Ectodermal cell (in vitro differentiated cells): ENCODE measurements around the gene TMEM181.
"Not testable (repeated sequence)": the region's sequence is repeated elsewhere in the genome, so short reads cannot be mapped to it uniquely, and the experiment has no call there.

Experiments used
- H3K27ac ChIP-seq: 2 replicates; pipeline ENCODE4 v1.7.0; 2013; ENCODE audit warnings: mild to moderate bottlenecking, low read depth, low read length; ENCODE audit not compliant: insufficient read depth, poor library complexity, severe bottlenecking
- H3K27me3 ChIP-seq: 2 replicates; pipeline ENCODE4 v1.7.0; 2013; ENCODE audit warnings: mild to moderate bottlenecking, low read length; ENCODE audit not compliant: insufficient read depth, control insufficient read depth, poor library complexity, severe bottlenecking
- H3K36me3 ChIP-seq: one replicate; pipeline ENCODE4 v1.7.0; 2013; ENCODE audit warnings: low read length; ENCODE audit not compliant: control insufficient read depth, insufficient read depth
- H3K4me1 ChIP-seq: one replicate; pipeline ENCODE4 v1.7.0; 2013; ENCODE audit warnings: low read length; ENCODE audit not compliant: control insufficient read depth, insufficient read depth
- H3K4me3 ChIP-seq: 2 replicates; pipeline ENCODE4 v1.7.0; 2013; ENCODE audit warnings: low read depth, low read length, control low read depth; ENCODE audit not compliant: insufficient read depth
- H3K9me3 ChIP-seq: 2 replicates; pipeline ENCODE4 v1.7.0; 2013; ENCODE audit warnings: mild to moderate bottlenecking, low read length, moderate library complexity; ENCODE audit not compliant: control insufficient read depth
- WGBS, 2 experiments: methylation state at CpG; one replicate each; pipeline ENCODE4 v1.1.7; 2013; ENCODE audit warnings: missing lambda C conversion rate in 2 of 2; 5-methylcytosine and 5-hydroxymethylcytosine counted together

TMEM181 gene

DNA sequence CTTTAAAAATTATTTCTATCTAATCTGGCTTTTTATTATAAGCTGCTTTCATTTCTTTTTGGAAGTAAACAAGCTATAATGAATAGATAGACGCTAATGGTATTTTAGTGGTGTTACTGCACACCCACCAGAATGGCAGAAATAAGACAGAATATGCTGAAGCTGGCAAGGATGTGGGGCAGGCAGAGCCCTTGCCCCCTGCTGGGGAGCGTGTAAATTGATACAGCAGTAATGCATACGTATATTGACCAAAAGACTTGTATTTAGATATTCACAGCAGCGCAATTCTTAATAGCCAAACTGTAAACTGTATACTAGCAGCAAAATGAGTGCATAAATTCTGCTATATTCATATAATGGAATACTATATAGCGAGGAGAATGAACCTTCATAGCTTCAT, 35.3 kb downstream of the TMEM181 start:
- Histone ChIP-seq H3K36me3 (peaks cover 21% of the 10 kb centered on the region), H3K27me3 (no peaks in the 10 kb centered on the region)

DNA sequence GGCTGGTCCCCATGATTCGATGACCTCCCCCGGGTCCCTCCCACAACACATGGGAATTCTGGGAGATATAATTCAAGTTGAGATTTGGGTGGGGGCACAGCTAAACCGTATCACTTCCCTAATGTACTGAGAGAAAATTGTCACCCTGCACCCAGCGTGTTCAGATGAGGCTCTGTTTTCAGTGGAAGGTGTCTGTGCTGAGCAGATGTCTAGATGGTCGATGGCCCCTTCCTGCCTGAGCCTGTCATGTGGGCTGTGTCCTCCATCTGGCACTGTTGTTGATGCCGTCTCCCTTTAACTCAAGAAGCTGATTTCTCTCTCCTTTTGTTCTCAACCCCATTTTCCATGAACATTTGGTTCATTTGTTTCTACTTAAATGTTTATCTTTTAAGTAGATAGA, 37.0 kb downstream of the TMEM181 start:
- H3K27ac ChIP-seq: no peak overlapping the region
- 92 to 97% methylated on average over 6 of the region's 6 CpGs for WGBS, 2 experiments
- no peaks in the 10 kb centered on the region for H3K9me3 ChIP-seq
- H3K27me3 ChIP-seq: no peaks in the 10 kb centered on the region
- H3K4me1 ChIP-seq: no peaks in the 10 kb centered on the region
- no peak overlapping the region for H3K4me3 ChIP-seq
- peaks cover 13% of the 10 kb centered on the region for H3K36me3 ChIP-seq

More for the DNA sequence above, 35.3 kb downstream of the TMEM181 start:
- no peak overlapping the region for H3K4me3 ChIP-seq
- WGBS, 2 experiments: 98% methylated on average over 4 to 5 of the region's 5 CpGs
- H3K27ac ChIP-seq: no peak overlapping the region
- H3K4me1 ChIP-seq: no peaks in the 10 kb centered on the region
- H3K9me3 ChIP-seq: no peaks in the 10 kb centered on the region

DNA sequence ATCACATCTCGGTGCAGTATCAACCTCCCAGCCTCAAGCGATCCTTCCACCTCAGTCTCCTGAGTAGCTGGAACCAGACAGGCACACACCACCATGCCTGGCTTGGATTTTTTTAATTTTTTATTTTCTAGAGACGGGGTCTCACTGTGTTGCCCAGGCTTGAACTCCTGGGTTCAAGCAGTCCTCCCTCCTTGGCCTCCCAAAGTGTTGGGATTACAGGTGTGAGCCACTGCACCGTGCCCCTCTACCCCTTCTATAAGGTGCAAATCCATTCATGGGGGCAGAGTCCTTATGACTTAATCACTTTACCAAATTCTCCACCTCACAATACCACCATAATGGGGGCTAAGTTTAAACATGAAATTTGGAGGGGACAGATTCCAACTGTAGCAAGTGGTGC, 37.7 kb downstream of the TMEM181 start:
- no peak overlapping the region for H3K27ac ChIP-seq
- no peaks in the 10 kb centered on the region for H3K9me3 ChIP-seq
- peaks cover 10% of the 10 kb centered on the region for H3K36me3 ChIP-seq
- WGBS, 2 experiments: 92 to 97% methylated on average over 4 of the region's 4 CpGs
- no peaks in the 10 kb centered on the region for H3K4me1 ChIP-seq
- H3K27me3 ChIP-seq: no peaks in the 10 kb centered on the region
- no peak overlapping the region for H3K4me3 ChIP-seq

DNA sequence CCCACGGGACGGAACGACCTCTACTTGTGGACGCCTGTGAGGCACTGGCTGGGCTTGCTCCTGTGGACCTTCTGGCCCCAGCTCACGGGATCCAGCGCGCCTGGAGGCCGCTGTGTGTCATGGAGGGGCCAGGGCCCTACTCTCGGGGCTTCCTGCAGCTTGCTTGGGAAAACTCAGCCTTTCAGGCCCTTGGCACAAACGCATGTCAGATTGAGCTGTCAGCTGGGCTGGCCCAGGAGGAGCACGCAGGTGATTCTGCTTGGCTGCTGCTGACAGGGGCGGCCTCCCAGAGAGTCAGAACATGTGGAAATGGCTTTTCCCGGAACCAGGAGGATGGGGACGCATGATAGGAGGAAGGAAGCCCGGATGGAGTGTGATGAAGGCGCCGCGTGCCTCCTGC, 39.7 kb downstream of the TMEM181 start:
- Histone ChIP-seq H3K27me3 (no peaks in the 10 kb centered on the region), H3K4me3 (no peak overlapping the region), H3K4me1 (no peaks in the 10 kb centered on the region), H3K36me3 (peaks cover 10% of the 10 kb centered on the region), H3K27ac (no peak overlapping the region), H3K9me3 (no peaks in the 10 kb centered on the region)
- WGBS, 2 experiments: 94% methylated on average over 18 of the region's 18 CpGs

DNA sequence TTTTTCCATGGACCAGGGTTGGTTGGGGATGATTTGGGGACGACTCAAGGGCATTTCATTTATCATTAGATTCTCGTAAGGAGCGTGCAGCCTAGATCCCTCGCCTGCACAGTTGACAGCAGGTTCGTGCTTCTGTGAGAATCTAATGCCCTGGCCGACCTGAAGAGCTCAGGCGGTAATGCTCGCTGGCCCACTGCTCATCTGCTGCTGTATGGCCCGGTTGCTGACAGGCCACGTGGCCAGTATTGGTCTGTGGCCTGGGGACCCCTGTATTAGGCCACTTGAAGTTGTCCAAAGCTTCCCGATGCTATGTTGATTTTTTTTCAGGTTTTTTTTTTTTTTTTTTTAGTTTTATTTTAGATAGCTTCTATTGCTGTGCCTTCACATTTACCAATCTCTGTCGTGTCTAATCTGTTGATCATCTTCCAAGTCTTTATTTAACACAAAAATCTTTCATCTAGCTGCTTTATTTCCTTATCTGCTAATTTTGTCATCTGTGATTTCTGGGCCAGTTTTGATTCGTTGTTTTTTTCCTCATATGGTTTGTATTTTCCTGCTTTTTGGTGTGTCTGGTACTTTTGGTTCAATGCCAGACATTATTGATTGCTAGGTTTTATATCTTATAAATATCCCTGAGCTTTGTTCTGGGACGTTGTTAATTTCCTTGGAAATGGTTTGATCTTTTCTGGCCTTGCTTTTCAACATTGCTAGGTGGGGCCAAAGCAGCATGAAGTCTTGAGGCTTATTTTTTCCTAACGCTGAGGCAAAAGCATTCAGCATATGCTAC, 43.6 kb downstream of the TMEM181 start:
- H3K36me3 ChIP-seq: peaks cover 22% of the 10 kb centered on the region
- H3K9me3 ChIP-seq: no peaks in the 10 kb centered on the region
- H3K27ac ChIP-seq: no peak overlapping the region
- no peaks in the 10 kb centered on the region for H3K4me1 ChIP-seq
- WGBS, 2 experiments: 93 to 94% methylated on average over 15 of the region's 15 CpGs
- H3K27me3 ChIP-seq: no peaks in the 10 kb centered on the region
- no peak overlapping the region for H3K4me3 ChIP-seq

DNA sequence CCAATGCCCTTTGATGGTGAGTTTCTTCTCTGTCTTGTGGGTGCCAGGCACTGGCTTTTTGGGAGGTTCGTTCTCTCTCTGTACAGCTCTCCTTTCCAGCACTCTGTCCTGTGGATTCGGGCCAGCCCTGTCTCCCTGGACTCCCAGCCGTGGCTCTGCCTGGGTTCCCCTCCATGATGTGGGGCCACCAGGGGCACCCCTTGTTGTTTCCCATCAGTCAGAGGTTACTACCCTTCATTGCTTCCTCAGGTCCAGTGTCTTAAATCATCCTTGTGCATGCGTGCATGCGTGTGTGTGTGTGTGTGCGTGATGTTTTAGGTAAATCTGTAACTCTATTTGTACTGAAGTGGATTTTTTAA, 44.1 kb downstream of the TMEM181 start:
- Histone ChIP-seq H3K9me3 (no peaks in the 10 kb centered on the region), H3K27me3 (no peaks in the 10 kb centered on the region), H3K27ac (no peak overlapping the region), H3K4me3 (no peak overlapping the region), H3K36me3 (peaks cover 22% of the 10 kb centered on the region), H3K4me1 (no peaks in the 10 kb centered on the region)
- 93 to 94% methylated on average over 6 of the region's 6 CpGs for WGBS, 2 experiments

DNA sequence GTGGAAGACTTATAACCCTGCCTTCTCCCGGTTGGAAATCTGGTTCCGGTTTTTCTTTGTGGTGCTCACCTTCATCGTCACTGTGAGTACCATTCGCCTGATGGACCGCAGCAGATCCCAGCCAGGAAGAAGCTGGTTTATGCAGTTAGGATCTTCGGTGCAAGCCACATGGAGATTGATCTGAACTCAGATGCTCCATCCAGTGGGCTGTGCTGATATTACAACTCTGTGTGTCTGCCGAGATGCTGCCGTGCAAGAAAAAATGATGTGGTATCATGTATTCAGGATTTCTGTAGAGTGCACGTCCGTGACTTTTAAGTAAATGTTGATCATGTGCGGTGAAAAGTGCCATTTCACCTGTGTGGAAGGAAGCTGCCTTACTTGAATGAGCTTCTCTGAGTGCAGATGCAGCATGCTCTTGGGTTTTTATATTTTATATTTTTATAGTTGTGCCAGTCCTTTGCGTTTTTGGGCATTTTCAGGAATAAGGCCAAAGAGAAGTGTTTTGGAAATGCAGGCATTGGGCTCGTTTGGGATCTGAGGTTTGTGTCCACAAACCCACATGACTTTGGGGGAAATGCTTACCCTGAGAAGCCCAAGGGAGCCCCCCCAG, 45.5 kb downstream of the TMEM181 start:
- 73 to 77% methylated on average over 13 of the region's 13 CpGs for WGBS, 2 experiments
- H3K36me3 ChIP-seq: peaks cover 22% of the 10 kb centered on the region
- no peak overlapping the region for H3K27ac ChIP-seq
- no peaks in the 10 kb centered on the region for H3K27me3 ChIP-seq
- no peaks in the 10 kb centered on the region for H3K9me3 ChIP-seq
- no peak overlapping the region for H3K4me3 ChIP-seq
- no peaks in the 10 kb centered on the region for H3K4me1 ChIP-seq

DNA sequence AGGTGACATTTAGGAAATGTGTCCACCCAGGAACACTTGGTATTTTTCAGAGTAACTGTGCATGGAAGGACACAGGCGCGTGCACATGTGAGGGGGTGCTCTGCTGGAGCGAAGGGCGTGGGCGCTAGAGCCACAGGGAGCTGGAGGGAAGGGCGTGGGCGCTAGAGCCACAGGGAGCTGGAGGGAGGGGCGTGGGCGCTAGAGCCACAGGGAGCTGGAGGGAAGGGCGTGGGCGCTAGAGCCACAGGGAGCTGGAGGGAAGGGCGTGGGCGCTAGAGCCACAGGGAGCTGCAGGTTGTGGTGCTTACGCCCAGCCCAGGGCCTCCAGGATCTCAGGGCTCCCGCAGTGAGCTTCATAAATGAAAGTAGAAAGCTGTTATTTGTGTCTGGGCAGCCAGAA, 46.1 kb downstream of the TMEM181 start:
- H3K9me3 ChIP-seq: not testable (repeated sequence)

DNA sequence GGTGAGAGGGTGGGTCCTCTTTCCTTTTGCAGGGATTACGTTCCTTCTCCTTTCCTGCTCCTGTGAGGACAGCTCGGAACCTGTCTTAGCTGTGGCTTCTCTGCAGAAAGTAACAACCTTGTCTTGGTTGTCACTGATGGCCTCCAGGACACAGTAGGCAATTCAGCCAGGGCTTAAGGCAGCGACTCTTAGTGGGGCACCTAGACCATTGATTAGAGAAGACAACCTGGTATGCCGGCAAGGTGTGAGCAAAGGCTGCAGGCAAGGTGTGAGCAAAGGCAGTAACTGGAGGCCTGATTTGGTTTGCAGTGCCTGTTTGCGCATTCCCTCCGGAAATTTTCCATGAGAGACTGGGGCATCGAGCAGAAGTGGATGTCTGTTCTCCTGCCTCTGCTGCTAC, 47.0 kb downstream of the TMEM181 start:
- no peaks in the 10 kb centered on the region for H3K9me3 ChIP-seq
- peaks cover 10% of the 10 kb centered on the region for H3K4me1 ChIP-seq
- WGBS, 2 experiments: 89 to 90% methylated on average over 7 of the region's 7 CpGs
- H3K27ac ChIP-seq: no peak overlapping the region
- peaks cover 22% of the 10 kb centered on the region for H3K36me3 ChIP-seq
- no peak overlapping the region for H3K4me3 ChIP-seq
- no peaks in the 10 kb centered on the region for H3K27me3 ChIP-seq

More for the DNA sequence above, 46.1 kb downstream of the TMEM181 start:
- not testable (repeated sequence) for H3K27me3 ChIP-seq, H3K27ac ChIP-seq, H3K4me3 ChIP-seq, H3K4me1 ChIP-seq
- 96 to 97% methylated on average over 15 of the region's 15 CpGs for WGBS, 2 experiments
- peaks cover 22% of the 10 kb centered on the region for H3K36me3 ChIP-seq

DNA sequence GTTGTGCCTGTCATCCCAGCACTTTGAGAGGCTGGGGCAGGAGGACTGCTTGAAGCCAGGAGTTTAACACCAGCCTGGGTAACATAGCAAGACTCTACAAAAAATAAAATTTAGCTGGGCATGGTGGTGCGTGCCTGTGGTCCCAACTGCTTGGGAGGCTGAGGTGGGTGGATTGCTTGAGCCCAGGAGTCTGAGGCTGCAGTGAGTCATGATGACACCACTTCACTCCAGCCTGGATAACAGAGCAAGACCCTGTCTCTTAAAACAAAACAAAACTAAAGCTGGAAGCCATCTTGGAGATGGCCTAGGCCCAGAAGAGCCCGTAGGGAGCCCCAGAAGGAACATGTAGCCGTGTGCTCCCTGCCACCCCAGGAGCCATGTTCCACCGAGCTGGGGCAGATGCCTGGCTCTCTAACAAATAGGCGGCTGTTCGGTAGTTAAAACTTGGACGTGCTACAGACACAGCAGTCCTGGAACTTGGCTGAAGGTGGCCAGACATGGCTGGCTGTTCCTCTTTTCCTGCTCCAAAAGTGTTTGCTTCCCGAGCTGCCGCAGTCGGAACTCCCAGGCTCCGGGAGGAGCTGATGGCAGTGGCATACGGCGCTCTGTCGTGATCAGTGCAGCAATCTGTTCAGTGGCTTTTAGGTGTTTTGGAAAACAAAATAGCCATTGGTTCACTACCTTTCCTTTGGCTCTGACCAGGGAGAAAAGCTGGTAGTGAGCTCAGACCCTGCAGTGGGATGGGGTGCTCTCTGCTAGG, 47.7 kb downstream of the TMEM181 start:
- Histone ChIP-seq H3K27ac (no peak overlapping the region), H3K4me1 (peaks cover 14% of the 10 kb centered on the region), H3K9me3 (no peaks in the 10 kb centered on the region), H3K27me3 (no peaks in the 10 kb centered on the region), H3K4me3 (no peak overlapping the region), H3K36me3 (peaks cover 22% of the 10 kb centered on the region)
- WGBS, 2 experiments: 96% methylated on average over 14 of the region's 14 CpGs
